ENCODE results near the gene EPX.
A peak's percentile ranks its signal among the peaks of the same experiment; 100 is the strongest.

Gene EPX

GRCh38 chr17:58245428-58246103 is 53.0 kb downstream of the EPX start:
- no peak for TF ChIP-seq POLR2A (IDR thresholded peaks at IDR 0.05; ENCODE audit: low read depth, low read length)
- DNase-seq (ENCODE audit: insufficient read length, low spot score): no peak
- no peak for FAIRE-seq

GRCh38 chr17:58246104-58246740 is 53.7 kb downstream of the EPX start:
- no peak for DNase-seq (ENCODE audit: insufficient read length, low spot score)
- no peak for TF ChIP-seq POLR2A (IDR thresholded peaks at IDR 0.05; ENCODE audit: low read depth, low read length)
- no peak for FAIRE-seq

- DNase-seq (ENCODE audit: insufficient read length, low spot score) (no peak), FAIRE-seq (no peak)
- TF ChIP-seq POLR2A (IDR thresholded peaks at IDR 0.05; ENCODE audit: low read depth, low read length): no peak
Observed at GRCh38 chr17:58246781-58247180, 54.3 kb downstream of the EPX start.

- no peak for TF ChIP-seq POLR2A (IDR thresholded peaks at IDR 0.05; ENCODE audit: low read depth, low read length)
- FAIRE-seq: no peak
- DNase-seq (ENCODE audit: insufficient read length, low spot score): no peak
Observed at GRCh38 chr17:58247511-58248363, 55.2 kb downstream of the EPX start.

GRCh38 chr17:58248955-58249269 is 56.4 kb downstream of the EPX start:
- no peak for FAIRE-seq
- DNase-seq (ENCODE audit: insufficient read length, low spot score): no peak
- TF ChIP-seq POLR2A (IDR thresholded peaks at IDR 0.05; ENCODE audit: low read depth, low read length): no peak

- DNase-seq (ENCODE audit: insufficient read length, low spot score): peak; percentile 83
- TF ChIP-seq POLR2A (IDR thresholded peaks at IDR 0.05; ENCODE audit: low read depth, low read length): no peak
- no peak for FAIRE-seq
Observed at GRCh38 chr17:58249270-58250133, 57.0 kb downstream of the EPX start.

- DNase-seq (ENCODE audit: insufficient read length, low spot score): no peak
- TF ChIP-seq POLR2A (IDR thresholded peaks at IDR 0.05; ENCODE audit: low read depth, low read length): no peak
- FAIRE-seq: no peak
Observed at GRCh38 chr17:58250344-58251011, 58.0 kb downstream of the EPX start.

- DNase-seq (ENCODE audit: insufficient read length, low spot score): no peak
- no peak for FAIRE-seq
- TF ChIP-seq POLR2A (IDR thresholded peaks at IDR 0.05; ENCODE audit: low read depth, low read length): no peak
Observed at GRCh38 chr17:58252141-58252540, 59.6 kb downstream of the EPX start.

- TF ChIP-seq POLR2A (IDR thresholded peaks at IDR 0.05; ENCODE audit: low read depth, low read length): no peak
- DNase-seq (ENCODE audit: insufficient read length, low spot score): no peak
- FAIRE-seq: no peak
Observed at GRCh38 chr17:58253082-58253481, 60.6 kb downstream of the EPX start.
